OCI-LY7 (cell line): ENCODE results near the gene LRRC66.

ENCODE experiments used
- CTCF ChIP-seq: fragments of 200-600 bp; sonication (generic); conservative IDR thresholded peaks from 2 replicates; pipeline ENCODE4 v1.5.1; 2014; ENCODE audit warnings: mild to moderate bottlenecking, antibody characterized with exemption, low read length, moderate library complexity, mixed read lengths
- EZH2phosphoT487 ChIP-seq: fragments of 200-600 bp; sonication (generic); IDR thresholded peaks from 2 replicates; pipeline ENCODE4 v1.6.1; 2018; ENCODE audit warnings: low read depth, borderline replicate concordance, mild to moderate bottlenecking, mixed run types, antibody characterized with exemption, low read length, moderate library complexity, mixed read lengths

- no peak for TF ChIP-seq CTCF
- TF ChIP-seq EZH2phosphoT487: no peak
Measured at GRCh38 chr4:51963841-51964517, 56.2 kb downstream of the LRRC66 start.
